ENCODE measurements around the gene ARID4A. TPM values are rescaled to one million over a fixed set of nuclear protein-coding genes. Genes with fewer than 3 reads are reported as not detected.

The ARID4A gene
- total RNA-seq (2011; cell fraction: chromatin; rRNA removed; ENCODE audit: low replicate concordance), result 15.6 and 79.0 TPM in 2 replicates
- 8.3 and 13.4 TPM in 2 replicates for total RNA-seq (2011; cell fraction: nucleolus; rRNA removed)
- 18.1 and 23.6 TPM in 2 replicates for total RNA-seq (2011; cell fraction: nucleoplasm; rRNA removed)
- 6.5 and 6.9 TPM in 2 replicates for total RNA-seq (2014; rRNA removed)
- total RNA-seq (2014; rRNA removed; fragmentation: Illumina TruSeq; extraction: Trizol), result 9.5 and 11.9 TPM in 2 replicates
- 8.4 and 8.7 TPM in 2 replicates for total RNA-seq (2015; rRNA removed; fragmentation: Illumina TruSeq; extraction: Trizol)
- 8.4 and 11.5 TPM in 2 replicates for total RNA-seq (2021)
- polyA plus RNA-seq (2011; rRNA removed), result 7.3 and 9.0 TPM in 2 replicates
- 1.7 and 2.9 TPM in 2 replicates for polyA plus RNA-seq (2011; cell fraction: cytosol; rRNA removed)
- 8.6 and 15.2 TPM in 2 replicates for polyA plus RNA-seq (2011; cell fraction: nucleus; rRNA removed)
- polyA plus RNA-seq (2012), result 5.5 and 5.7 TPM in 2 replicates
- 7.4 and 9.4 TPM in 2 replicates for polyA plus RNA-seq (2014; fragmentation: Illumina TruSeq; extraction: Trizol)
- polyA plus RNA-seq (2014; fragmentation: Nextera tagmentation; extraction: Ambion mirVana), result 1 to 10 TPM; 2.4 to 2.8 TPM
- polyA plus RNA-seq (2014; rRNA removed), result 7.1 and 7.5 TPM in 2 replicates
- polyA minus RNA-seq (2011; rRNA and poly(A)+ RNA removed), result 37.9 and 46.4 TPM in 2 replicates
- 4.4 and 5.8 TPM in 2 replicates for polyA minus RNA-seq (2011; cell fraction: cytosol; rRNA and poly(A)+ RNA removed)
- 16.8 and 36.8 TPM in 2 replicates for polyA minus RNA-seq (2011; cell fraction: nucleus; rRNA and poly(A)+ RNA removed)
- percentile 73 among the genes with signal in this experiment for Bru-seq, nascent RNA
- BruChase-seq, experiment 1, labeled RNA remaining after a 2-hour chase, result percentile 82 among the genes with signal in this experiment
- percentile 83 among the genes with signal in this experiment for BruChase-seq, experiment 2, labeled RNA remaining after a 6-hour chase
- long read RNA-seq, experiment 1, partial matches to known transcripts, result 12 of 20 reads
- long read RNA-seq, experiment 1, other reads (novel, unspliced or antisense), result 8 of 20 reads
- long read RNA-seq, experiment 2, partial matches to known transcripts, result 2 of 5 reads
- long read RNA-seq, experiment 2, other reads (novel, unspliced or antisense), result 3 of 5 reads
- long read RNA-seq, experiment 3, partial matches to known transcripts, result 6 of 7 reads
- long read RNA-seq, experiment 3, other reads (novel, unspliced or antisense), result 1 of 7 reads

DNA sequence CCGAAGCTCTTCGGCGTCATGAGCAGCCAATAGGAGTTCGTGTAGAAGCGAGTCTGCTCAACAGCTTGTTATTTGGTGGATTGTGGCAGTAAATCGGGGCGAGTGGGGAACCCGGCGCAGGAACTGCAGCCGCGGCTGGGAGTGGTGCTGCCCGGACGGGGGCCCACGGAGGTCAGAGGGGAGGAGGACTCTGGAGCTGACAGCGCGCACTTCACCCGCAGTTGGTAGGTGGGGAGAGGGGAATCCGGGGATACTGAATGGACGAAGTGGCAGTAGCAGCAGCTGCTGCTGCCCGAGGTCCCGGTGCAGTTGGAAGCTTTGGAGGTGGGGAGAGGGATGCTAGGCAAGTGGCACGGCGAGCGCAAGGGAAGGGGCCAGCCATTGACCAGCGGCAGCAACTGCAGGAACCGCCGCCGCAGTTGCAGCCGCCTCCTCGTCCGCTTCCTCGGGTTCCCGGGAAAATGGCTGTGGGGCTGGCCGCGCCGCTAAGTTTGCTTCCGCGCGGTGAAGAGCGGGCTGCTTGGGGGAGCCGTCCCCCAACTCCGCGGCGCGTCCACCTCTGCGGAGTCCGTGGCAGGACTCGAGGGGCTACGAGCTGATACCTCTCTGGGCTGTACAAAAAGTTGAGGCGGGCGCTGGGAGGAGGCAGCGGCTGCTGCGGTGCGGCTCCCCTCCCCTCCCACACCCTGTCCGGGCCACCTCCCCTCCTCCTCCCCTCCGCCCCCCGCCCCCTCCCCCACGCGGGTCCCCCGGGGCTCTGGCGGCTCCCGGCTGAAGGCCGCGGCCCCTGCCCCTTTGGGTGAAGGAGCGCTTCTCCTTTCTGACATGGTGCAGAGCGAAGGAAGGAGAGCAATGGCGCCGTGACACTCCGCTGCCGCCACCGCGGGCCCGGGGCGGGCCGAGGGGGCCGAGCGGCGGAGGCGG, at the start of gene ARID4A:
Gene ARID4A (plus strand): TSS at position 79 of the 924 bp plus-strand sequence. CDS start 1,300 bp downstream, outside the sequence.
- DNase-seq (ENCODE audit: extremely low read depth in 1 of 4, low spot score in 3 of 4) (peak; percentile 31 to 76 (median 54)), ATAC-seq (peak; percentile 62), FAIRE-seq (no peak)
- peak within 1 kb of the TSS; percentile 97 for H2AFZ ChIP-seq (ENCODE audit: low read depth, low read length)
- no peaks in the 10 kb centered on the region for H4K20me1 ChIP-seq (replicated peaks; ENCODE audit: control insufficient read depth, insufficient read depth, low read length)
- H3K4me2 ChIP-seq (ENCODE audit: insufficient read depth, low read length), result peak within 1 kb of the TSS; percentile 93
- 0% methylated on average over 25 of the region's 79 CpGs for WGBS (ENCODE audit: insufficient coverage, low coverage, missing lambda C conversion rate)
- H3K9me1 ChIP-seq (ENCODE audit: control insufficient read depth, insufficient read depth, low read length), result no peaks in the 10 kb centered on the region
- H3K27ac ChIP-seq (ENCODE audit: extremely low read depth, low read depth, low read length), result peak within 1 kb of the TSS; percentile 99
- peaks cover 66% of the 10 kb centered on the region for H3K79me2 ChIP-seq (ENCODE audit: control insufficient read depth, insufficient read depth, low read length)
- in situ Hi-C loops (cut with MboI), result no loop called here
- intact Hi-C loops (cut with micrococcal nuclease), result loop anchor here (2.0 to 5.0 kb wide), 4 partner anchors 56 to 889 kb away; partner anchors contain the start of genes ACTR10, DAAM1, KIAA0586 and PSMA3
- H3K9ac ChIP-seq (ENCODE audit: insufficient read depth in 1 of 2, low read depth in 2 of 2, low read length in 2 of 2), result peak within 1 kb of the TSS; percentile 94 to 97
- CTCF ChIA-PET (ENCODE audit: low intra/inter-chr PET ratio), result interaction anchor here (0.6 kb wide), 1 partner anchor 18 kb away, joined by 3 read pairs; no protein-coding TSS in a partner anchor
- POLR2A ChIA-PET, result interaction anchor here (0.6 to 2.7 kb wide), 14 partner anchors 9 to 826 kb away, joined by 3 to 13 read pairs (median 6); partner anchors contain the start of gene PSMA3
- peak within 1 kb of the TSS; percentile 74 for H3K4me3 ChIP-seq
- BruUV-seq (replicated peaks), result TSS peak; percentile 47
- peaks cover 35% of the 10 kb centered on the region; the same call in 2 of the 3 replicates for H3K36me3 ChIP-seq (ENCODE audit: control insufficient read depth, insufficient read depth, low read length)
- H3K4me1 ChIP-seq (replicated peaks in 1 of 2; ENCODE audit: control insufficient read depth in 2 of 2, insufficient read depth in 2 of 2, low read length in 2 of 2), result no peaks in the 10 kb centered on the region; a peak in 3 of 5 replicates
- no peaks in the 10 kb centered on the region for H3K9me3 ChIP-seq (replicated peaks; ENCODE audit: control insufficient read depth, insufficient read depth, low read depth, low read length)
- H3K27me3 ChIP-seq (ENCODE audit: control insufficient read depth in 2 of 2, insufficient read depth in 2 of 2, low read length in 2 of 2), result no peaks in the 10 kb centered on the region
- TF ChIP-seq TARDBP (IDR thresholded peaks at IDR 0.05) (0 out of 2 replicates have a peak, but pooled peaks have one; percentile 39), RBFOX2 (IDR thresholded peaks at IDR 0.05; ENCODE audit: low read depth, low read length) (peak; percentile 64), TCF7L2 (IDR thresholded peaks at IDR 0.05; ENCODE audit: low read depth, low read length) (no peak), RCOR1 (IDR thresholded peaks at IDR 0.05; ENCODE audit: borderline replicate concordance in 1 of 2, low read depth in 2 of 2, low read length in 2 of 2) (peak in 1 of 2 experiments; percentile 63; a peak in 1 of 4 replicates), DMBX1 (CRISPR knock-in tag; IDR thresholded peaks at IDR 0.05; ENCODE audit: borderline replicate concordance) (no peak), ATF2 (CRISPR knock-in tag; IDR thresholded peaks at IDR 0.05) (no peak), PKNOX1 (IDR thresholded peaks at IDR 0.05) (no peak), TCF3 (CRISPR knock-in tag; IDR thresholded peaks at IDR 0.05) (no peak)
- TF ChIP-seq, protein P1, sequence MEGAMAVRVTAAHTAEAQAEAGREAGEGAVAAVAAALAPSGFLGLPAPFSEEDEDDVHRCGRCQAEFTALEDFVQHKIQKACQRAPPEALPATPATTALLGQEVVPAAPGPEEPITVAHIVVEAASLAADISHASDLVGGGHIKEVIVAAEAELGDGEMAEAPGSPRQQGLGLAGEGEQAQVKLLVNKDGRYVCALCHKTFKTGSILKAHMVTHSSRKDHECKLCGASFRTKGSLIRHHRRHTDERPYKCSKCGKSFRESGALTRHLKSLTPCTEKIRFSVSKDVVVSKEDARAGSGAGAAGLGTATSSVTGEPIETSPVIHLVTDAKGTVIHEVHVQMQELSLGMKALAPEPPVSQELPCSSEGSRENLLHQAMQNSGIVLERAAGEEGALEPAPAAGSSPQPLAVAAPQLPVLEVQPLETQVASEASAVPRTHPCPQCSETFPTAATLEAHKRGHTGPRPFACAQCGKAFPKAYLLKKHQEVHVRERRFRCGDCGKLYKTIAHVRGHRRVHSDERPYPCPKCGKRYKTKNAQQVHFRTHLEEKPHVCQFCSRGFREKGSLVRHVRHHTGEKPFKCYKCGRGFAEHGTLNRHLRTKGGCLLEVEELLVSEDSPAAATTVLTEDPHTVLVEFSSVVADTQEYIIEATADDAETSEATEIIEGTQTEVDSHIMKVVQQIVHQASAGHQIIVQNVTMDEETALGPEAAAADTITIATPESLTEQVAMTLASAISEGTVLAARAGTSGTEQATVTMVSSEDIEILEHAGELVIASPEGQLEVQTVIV (CRISPR knock-in tag; IDR thresholded peaks at IDR 0.05; ENCODE audit: borderline replicate concordance), result no peak
